HG03139 (cell line): ENCODE measurements around the gene AFF1.

Experiments
- ATAC-seq: cut with Tn5 transposase; IDR thresholded peaks from one replicate; pipeline ENCODE4 v1.9.1; 2021; ENCODE audit not compliant: unreplicated experiment

AFF1 gene

DNA sequence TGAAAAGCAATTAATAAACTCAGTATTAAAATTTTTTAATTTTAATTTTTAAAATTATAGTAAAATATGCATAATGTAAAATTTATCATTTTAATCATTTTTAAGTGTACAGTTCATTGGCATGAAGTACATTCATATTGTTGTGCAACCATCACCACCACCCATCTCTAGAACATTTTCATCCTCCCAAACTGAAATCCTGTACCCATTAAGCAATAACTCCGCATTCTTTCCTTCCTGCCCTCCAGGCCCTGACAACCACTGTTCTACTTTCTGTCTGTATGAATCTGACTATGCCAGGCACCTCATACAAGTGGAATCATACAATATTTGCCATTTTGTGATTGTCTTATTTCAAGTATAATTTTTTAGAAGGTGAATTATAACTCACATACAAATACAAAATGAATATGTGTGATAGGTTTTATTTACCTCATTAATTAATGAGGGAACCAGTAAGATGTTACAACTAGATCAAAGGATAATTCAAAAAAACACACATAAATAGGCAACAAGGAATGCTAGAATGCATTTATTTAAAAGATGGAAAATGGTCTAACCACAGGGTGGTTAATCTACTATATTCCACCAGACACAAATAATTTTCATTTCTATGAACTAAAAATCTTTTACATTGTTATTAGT is 13.1 kb upstream of the AFF1 start:
- ATAC-seq, result no peak

- ATAC-seq, result no peak
These were observed 10.0 kb upstream of the AFF1 start for GRCh38 chr4:86924811-86925210.

DNA sequence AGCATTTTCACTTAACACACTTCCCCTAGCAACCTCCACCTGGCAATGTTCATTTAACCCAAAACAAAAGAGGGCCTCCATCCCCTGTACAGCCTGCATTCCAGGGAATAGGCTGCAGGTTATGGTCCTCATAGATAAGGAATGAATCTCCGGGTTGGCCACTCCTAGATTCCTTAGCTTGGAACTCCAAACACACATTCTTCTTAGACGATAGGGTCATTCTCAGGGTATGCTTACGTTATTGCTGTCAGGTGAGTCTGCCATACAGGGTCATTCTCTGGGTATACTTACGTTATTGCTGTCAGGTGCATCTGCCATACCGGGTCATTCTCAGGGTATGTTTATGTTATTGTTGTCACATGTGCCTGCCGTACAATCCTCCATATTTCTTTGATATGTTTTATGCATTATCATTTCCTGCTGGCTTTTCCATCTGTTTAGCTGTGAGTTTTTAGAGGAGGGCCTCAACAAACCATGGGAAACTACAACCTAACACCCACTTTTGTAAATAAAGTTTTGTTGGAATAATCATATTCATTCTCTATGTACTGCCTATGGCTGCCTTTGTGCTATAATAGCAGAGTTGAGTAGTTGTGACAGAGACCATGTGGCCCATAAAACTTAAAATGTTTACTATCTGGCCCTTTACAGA is 8.2 kb upstream of the AFF1 start:
- ATAC-seq, result no peak

DNA sequence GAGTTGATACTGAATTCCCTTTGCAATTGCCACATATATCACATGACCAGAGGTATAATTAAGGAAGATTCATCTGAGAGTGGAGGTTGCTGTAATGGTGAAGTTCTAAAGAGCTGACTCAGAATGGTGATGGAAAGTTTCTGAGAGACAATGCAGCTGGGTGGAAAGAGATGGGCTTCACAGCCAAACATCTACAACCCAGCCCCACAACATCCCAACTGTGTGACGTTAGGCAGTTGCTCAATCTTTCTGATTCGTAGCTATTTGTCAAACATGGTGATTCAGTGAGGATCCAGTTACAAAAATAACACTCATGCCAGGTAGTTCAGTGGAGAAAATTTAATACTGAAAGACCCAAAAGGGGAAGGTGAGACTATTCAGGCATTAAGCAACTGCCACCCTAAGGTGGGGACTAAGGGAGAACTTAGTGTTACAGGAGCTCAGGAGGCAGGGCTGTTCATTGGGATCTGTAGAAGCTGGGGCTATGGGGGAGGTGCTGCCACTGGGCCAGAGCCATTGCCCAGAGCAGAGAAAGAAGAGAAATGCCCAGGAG is 6.9 kb upstream of the AFF1 start:
- ATAC-seq, result no peak

- ATAC-seq, result no peak
These were observed 6.2 kb upstream of the AFF1 start for GRCh38 chr4:86928400-86929255.

DNA sequence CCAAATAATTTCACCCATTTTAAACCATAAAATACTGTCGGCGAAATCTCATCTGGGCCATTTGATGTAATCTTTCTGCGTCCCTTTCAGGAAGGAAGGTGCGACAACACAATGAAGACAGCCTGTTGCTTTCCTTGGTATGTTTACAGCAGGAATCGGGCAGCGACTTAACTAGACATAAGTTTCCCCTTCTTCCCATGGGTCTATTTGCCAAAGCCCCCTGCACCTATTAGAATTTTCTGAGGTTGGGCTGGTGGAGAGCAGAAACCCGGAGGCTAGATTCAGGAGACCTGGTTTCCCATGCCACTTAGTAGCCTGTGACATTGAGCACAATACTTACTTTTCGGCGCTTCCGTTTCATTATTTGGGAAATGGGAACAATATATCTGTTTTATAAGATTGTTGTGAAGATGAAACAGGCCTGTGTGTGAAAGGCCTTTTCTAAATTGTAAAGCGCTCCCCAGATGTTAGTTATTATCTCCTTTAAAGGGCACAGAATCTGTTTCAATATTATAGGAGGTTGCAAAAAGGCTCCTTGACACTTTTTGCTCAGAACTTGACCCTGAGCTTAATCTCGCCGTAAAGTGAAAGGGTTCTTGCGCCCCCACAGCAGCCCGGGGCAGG is 552 bp upstream of the AFF1 start:
- ATAC-seq, result no peak

- ATAC-seq, result peak; percentile 0
These were observed 698 bp downstream of the AFF1 start for GRCh38 chr4:86935566-86935852.

GRCh38 chr4:86935853-86936733 is 1.3 kb downstream of the AFF1 start:
- ATAC-seq, result peak; percentile 26

DNA sequence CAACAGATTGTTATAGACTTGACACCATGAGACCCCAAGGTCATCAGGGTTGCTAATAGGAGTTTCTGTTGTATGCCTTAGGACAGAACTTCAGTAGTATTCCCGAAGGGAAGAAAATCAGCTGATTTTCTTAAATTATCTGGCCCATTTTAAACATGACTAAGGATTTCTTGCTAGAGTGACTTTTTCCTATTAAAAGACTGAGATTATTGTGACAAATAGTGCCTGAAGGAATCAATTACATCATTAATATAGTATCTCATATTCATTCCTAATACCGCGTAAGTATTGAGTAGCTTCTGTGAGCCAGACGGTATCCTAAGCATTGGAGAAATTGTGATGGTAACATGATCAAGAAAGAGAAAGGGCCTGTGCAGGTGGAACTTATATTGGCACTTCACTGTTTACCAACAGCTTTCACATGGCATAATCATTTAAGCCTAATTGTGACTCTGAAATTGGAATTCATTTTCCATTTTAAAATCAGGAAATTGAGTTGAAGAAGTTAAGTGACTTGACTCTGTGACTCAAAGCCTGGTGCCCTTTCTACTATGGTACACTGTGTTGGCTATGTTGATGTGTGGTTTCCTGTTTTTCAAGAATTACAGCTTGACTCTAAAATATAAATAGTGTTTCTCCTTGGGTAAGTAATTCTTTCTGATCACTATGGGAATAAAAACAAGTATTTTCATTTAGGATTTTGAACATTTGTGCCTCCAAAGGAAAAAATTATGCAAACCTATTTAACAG is 4.1 kb downstream of the AFF1 start:
- no peak for ATAC-seq

- ATAC-seq, result peak; percentile 47
These were observed 5.1 kb downstream of the AFF1 start for GRCh38 chr4:86939729-86940575.

- ATAC-seq, result no peak
These were observed 6.2 kb downstream of the AFF1 start for GRCh38 chr4:86940920-86941460.

DNA sequence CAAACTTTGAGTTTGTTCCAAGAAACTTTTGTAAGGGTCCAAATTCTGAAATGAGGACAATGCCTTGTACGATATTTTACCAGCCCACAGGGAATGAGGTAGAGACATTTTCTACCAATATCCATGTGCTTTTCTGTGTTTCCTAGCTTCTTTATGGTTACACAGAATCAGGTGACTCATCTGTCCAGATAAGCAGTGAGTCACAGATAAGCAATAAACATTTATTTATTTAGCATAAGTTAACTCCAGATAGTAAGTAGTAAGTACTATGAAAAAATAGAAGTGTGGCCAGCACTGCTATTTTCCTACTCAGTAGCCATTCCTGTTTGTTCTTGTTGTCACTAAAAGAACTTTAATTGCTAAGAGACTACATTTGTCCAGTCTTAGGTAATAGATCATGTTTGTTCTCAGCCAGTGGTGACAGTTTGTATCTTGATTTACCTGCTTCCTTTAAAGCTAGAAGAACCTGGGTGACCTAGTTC is 7.4 kb downstream of the AFF1 start:
- ATAC-seq, result no peak

DNA sequence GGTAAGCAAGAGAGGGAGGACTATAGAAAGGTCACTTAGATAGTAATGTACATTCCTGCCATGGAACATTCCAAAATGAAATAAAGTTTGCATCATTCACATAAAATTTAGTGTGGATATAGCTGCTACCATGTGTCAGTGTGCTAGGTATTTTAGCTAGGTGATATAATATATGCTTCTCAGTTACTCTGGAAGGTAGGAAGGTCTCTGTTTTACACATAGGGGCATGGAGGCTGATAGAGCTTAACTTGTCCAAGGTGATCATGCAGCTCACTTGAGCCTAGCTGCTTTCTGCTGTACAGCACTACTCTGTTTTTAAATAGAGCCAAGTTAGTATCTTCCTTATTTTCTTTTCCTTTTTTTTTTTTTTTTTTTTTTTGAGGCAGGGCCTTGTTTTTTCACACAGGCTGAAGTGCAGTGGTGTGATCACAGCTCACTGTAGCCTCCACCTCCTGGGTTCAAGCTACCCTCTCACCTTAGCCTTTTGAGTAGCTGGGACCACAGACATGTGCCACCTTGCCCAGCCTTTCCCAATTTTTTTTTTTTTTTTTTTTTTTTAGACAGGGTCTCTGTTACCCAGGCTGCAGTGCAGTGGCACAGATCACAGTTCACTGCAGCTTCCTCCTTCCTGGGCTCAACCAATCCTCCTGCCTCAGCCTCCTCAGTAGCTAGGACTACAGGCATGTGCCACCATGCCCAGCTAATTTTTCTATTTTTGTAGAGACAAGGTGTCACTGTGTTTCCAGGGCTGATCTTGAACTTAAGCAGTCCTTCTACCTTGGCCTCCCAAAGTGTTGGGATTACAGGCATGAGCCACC is 10.4 kb downstream of the AFF1 start:
- ATAC-seq, result no peak

DNA sequence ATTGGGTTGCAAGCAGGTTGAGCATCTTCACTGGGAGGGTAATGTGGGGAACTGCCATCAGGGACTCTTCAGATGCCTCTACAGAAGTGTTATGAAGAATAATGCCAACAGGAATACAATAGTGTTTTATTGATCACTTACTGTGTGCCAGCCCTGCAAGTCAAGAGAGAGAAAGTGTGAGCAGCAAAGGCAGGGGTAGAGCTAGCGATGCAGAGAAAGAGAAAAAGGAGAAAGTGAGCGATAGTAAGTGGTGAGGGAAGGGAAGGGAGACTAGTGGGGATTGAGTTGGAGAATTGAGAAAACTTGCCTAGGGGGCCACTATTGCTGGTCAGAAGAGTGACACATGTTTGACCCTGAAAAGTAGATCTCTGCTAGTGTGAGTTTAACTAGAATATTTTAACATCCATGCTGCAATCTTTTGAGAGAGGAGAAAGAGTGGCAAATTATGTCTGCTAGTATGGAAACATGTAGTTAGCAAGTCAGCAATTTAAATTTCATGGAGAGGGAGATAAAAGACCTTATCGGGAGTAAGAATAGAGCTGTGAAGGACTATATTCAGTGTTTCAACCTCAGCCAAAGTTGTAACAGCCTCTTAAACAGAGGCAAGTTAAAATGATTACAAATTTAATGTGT is 12.2 kb downstream of the AFF1 start:
- ATAC-seq, result no peak

- ATAC-seq, result no peak
These were observed 12.8 kb downstream of the AFF1 start for GRCh38 chr4:86947501-86948120.

DNA sequence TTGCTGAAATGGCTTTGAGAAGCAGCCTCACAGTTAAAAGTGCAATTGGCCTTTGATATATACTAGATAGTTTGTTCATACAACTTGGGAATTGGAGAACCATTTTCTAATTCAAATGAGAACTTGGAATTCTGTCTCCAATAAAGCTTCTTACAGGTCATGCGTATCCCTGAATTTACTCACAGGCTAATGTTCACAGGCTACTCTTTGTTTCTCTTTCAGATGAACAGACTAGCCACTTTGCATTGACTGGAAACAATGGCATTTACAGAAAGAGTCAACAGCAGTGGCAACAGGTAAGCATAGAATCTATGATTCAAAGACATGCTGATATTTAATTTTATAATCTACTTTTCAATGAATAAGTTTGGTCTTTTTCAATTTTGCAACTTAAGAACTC is 13.5 kb downstream of the AFF1 start:
- no peak for ATAC-seq
